BJ (cell line): ENCODE measurements around the gene ETFB. TPM values are rescaled to one million over a fixed set of nuclear protein-coding genes. Genes with fewer than 3 reads are reported as not detected.
A peak's percentile ranks its signal among the peaks of the same experiment; 100 is the strongest.

ENCODE experiments used
- CTCF ChIA-PET: fragments of 350-600 bp; formaldehyde crosslinking; extraction: SDS; loops from one replicate; lab custom pipeline; 2021; ENCODE audit warnings: antibody characterized with exemption, inconsistent platforms; lab: Yijun Ruan, JAX
- POLR2A ChIA-PET: fragments of 300-600 bp; sonication (Branson Sonifier 250); formaldehyde crosslinking; extraction: SDS; loops from one replicate; lab custom pipeline; 2021; ENCODE audit warnings: antibody characterized with exemption; lab: Charles Lee
- DNase-seq: peaks from one replicate; pipeline ENCODE4 v3.0.0-alpha.2; 2011; ENCODE audit warnings: low read depth
- H3K27me3 ChIP-seq: 2 replicates; pipeline ENCODE4 v1.6.0; 2011; ENCODE audit warnings: low read length; ENCODE audit not compliant: control insufficient read depth, insufficient read depth
- H3K36me3 ChIP-seq: 2 replicates; pipeline ENCODE4 v1.5.1; 2011; ENCODE audit warnings: low read length; ENCODE audit not compliant: control insufficient read depth, insufficient read depth
- H3K4me3 ChIP-seq: 2 replicates; pipeline ENCODE4 v1.5.1; 2011; ENCODE audit warnings: low read depth, mild to moderate bottlenecking, control low read depth, low read length
- polyA plus RNA-seq: library from polyadenylated mRNA; depleted of rRNA; stranded (reverse); fragments of >200 nt; gene quantifications from 2 replicates; pipeline ENCODE4 v1.2.3, GENCODE V29; 2011
- TF ChIP-seq, protein P1 (sequence below): IDR thresholded peaks from 2 replicates; pipeline ENCODE4 v1.5.1; 2011; ENCODE audit warnings: low read depth, mild to moderate bottlenecking, control low read depth, inconsistent platforms, low read length, moderate library complexity; ENCODE audit not compliant: insufficient read depth

Gene ETFB
- polyA plus RNA-seq, 1 experiment, result 149 TPM

DNA sequence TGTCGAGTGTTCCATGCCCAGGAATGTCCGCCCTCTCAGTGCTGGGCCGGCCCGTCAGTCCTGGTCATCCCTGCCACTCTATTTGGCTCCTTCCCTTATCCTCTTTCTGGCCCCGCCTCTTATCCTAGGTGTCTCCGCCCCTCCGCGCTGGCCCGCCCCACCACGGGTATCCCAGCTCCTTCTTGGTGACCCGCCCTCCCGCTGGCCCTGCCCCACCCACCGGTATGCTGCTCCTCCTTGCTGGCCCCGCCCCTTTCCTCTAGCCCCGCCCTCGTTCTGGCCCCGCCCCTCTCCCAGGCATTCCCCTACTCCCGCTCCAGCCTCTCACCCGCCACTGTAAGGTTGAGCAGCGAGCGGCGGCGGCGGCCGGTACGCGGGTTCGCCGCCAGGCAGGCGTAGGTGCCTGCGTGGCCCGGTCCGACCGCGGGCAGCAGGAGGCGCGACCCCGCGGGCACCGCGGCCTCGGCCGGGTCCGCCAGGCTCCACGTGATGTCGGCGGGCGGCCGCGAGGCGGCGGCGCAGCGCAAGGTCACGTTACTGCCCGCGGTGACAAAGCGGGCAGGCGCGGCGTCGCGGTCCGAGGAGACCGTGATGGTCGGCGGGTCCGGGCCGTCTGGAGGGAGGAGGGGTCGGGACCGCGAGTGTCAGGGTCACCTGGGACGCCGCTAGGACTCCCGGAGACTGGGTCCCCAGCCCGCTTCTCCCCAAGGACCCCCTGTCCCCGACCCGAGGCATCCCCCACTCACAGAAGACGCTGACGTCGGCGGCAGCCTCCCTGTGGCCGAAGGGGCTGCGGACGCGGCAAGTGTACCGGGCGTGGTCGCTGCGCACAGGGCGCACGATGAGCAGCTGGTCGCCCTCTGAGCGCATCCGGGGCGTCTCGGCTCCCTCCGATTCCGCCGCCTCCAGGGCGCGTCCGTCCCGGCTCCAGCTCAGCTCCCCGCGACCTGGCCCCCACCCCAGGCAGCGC, 26.2 kb downstream of the ETFB start:
- H3K36me3 ChIP-seq, result no peaks in the 10 kb centered on the region; the same call in 1 of the 2 replicates
- H3K27me3 ChIP-seq, result no peaks in the 10 kb centered on the region
- TF ChIP-seq, protein P1, sequence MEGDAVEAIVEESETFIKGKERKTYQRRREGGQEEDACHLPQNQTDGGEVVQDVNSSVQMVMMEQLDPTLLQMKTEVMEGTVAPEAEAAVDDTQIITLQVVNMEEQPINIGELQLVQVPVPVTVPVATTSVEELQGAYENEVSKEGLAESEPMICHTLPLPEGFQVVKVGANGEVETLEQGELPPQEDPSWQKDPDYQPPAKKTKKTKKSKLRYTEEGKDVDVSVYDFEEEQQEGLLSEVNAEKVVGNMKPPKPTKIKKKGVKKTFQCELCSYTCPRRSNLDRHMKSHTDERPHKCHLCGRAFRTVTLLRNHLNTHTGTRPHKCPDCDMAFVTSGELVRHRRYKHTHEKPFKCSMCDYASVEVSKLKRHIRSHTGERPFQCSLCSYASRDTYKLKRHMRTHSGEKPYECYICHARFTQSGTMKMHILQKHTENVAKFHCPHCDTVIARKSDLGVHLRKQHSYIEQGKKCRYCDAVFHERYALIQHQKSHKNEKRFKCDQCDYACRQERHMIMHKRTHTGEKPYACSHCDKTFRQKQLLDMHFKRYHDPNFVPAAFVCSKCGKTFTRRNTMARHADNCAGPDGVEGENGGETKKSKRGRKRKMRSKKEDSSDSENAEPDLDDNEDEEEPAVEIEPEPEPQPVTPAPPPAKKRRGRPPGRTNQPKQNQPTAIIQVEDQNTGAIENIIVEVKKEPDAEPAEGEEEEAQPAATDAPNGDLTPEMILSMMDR, result no peak
- H3K4me3 ChIP-seq, result peak overlapping the region; percentile 65
- ChIA-PET CTCF (interaction anchor here (0.6 to 1.7 kb wide), 13 partner anchors 20 to 317 kb away, joined by 3 to 6 read pairs (median 3); partner anchors contain the start of genes CLDND2 and ETFB), POLR2A (interaction anchor here (0.6 kb wide), 5 partner anchors 19 to 349 kb away, joined by 3 to 12 read pairs (median 4); partner anchors contain the start of gene ETFB)
- peak; percentile 78 for DNase-seq

DNA sequence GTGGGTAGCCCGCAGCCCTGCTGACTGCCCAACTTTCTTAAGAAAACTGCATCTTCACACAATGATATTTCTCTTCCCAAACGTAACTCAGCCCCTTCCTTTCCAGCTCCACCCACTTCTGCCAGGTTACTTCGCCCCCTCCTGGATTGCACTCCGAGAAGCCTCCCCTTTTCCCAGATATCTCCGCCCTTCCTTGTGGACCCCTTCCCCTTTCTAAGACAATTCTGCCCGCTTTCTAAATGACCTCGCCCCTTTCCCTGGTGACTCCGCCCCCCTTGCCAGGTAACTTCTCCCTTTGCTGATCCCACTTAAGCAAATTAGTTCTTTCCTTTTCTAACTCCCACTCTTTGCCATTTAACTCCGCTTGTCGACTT, 26.9 kb downstream of the ETFB start:
- H3K36me3 ChIP-seq, result no peaks in the 10 kb centered on the region
- DNase-seq, result no peak
- CTCF ChIA-PET, result interaction anchor here (0.6 to 1.7 kb wide), 8 partner anchors 26 to 176 kb away, joined by 3 to 6 read pairs (median 4); partner anchors contain the start of gene CLDND2
- peak overlapping the region; percentile 65 for H3K4me3 ChIP-seq
- POLR2A ChIA-PET, result interaction anchor here (0.6 kb wide), 5 partner anchors 20 to 350 kb away, joined by 3 to 12 read pairs (median 4); partner anchors contain the start of gene ETFB
- H3K27me3 ChIP-seq, result no peaks in the 10 kb centered on the region
- TF ChIP-seq, protein P1, result no peak

DNA sequence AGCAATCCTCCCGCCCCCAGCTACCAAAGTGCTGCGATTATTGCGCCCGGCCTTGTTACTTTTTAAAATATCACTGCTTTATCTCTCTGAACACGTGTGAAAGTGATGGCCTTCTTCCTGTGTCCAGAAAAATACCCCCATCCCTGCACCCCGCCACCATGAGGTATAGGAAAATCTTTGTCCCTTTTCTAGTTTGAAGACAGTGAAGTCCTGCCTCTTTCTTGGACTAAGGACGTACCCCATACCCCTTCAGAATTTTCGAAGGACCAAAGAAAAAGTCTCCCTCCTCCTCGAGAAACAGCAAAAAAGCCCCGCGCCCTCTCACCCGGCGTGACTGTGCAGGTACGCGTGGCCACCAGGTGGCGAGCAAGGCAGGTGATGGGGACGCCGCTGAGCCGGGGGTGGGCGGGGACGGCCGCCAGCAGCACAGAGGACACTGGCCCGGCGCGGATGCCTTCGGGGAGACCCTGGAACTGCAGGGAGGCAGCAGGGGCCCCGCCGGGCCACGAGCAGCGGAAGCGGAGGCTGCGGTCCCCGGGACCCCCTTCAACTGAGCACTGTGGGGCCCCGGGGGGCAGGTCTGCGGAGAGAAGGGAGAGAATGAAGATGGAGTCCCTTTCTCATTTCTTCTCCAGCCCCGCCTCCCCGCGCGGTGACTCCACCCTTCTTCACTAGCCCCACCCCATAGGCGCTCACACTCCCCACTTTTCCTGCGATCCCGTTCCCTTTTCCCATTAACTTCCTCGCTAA, 27.4 kb downstream of the ETFB start:
- CTCF ChIA-PET, result interaction anchor here (0.6 to 1.7 kb wide), 13 partner anchors 13 to 177 kb away, joined by 3 to 7 read pairs (median 3); partner anchors contain the start of gene CLDND2

DNA sequence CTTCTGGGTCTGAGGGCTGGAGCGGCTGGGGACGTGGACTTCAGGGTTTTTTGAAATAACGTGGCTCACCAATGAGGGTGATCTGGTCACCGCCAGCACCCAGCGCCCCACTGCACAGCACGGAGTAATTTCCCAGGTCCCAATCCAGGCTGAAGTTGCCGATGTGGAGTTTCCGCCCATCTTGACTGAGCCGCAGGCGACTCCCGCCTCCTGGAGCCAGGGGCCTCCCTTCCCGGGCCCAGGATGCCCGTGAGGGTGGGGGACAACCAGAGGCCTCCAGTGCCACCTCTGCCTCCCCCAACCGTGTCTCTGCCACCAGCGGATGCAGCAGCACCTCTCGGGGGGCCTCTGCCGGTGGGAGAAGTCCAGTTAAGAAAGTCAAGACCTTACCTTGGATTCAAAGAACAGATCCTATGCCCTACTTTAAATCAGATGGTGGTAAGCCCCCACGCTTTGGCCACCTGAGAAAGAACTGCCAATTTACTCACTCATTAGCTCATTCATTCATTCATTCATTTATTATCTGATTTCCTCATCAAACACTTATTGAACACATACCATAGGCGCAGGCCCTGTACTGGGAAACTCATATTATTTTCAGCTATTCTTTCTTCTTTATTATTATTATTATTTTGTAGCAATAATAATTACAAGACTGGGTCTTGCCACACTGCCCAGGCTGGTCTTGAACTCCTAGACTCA, 28.2 kb downstream of the ETFB start:
- CTCF ChIA-PET, result interaction anchor here (0.7 to 1.7 kb wide), 8 partner anchors 12 to 370 kb away, joined by 3 to 7 read pairs (median 3); no protein-coding TSS in a partner anchor
- Histone ChIP-seq H3K4me3 (no peak overlapping the region), H3K36me3 (no peaks in the 10 kb centered on the region), H3K27me3 (no peaks in the 10 kb centered on the region)
- POLR2A ChIA-PET, result no interaction called here
- DNase-seq, result no peak
- TF ChIP-seq, protein P1, result no peak

More for the DNA sequence above, 27.4 kb downstream of the ETFB start:
- POLR2A ChIA-PET, result no interaction called here
- TF ChIP-seq, protein P1, result peak; percentile 89
- no peak for DNase-seq
- Histone ChIP-seq H3K4me3 (peak overlapping the region; percentile 65), H3K27me3 (no peaks in the 10 kb centered on the region), H3K36me3 (no peaks in the 10 kb centered on the region)
